ENCODE data around the gene ADCY9. TPM values are rescaled to one million over a fixed set of nuclear protein-coding genes. Genes with fewer than 3 reads are reported as not detected.

ADCY9 gene
- total RNA-seq, 1 experiment from 2014 or later, result 4.7 TPM

GRCh38 chr16:4056161-4057105 is 59.8 kb downstream of the ADCY9 start:
- Histone ChIP-seq H3K56ac (ENCODE audit: insufficient read length, low read depth, low read length) (no peak overlapping the region), H4K5ac (ENCODE audit: insufficient read length, low read depth, low read length) (no peak overlapping the region), H2AFZ (ENCODE audit: low read length) (no peak overlapping the region), H2BK20ac (ENCODE audit: low read depth, low read length, poor library complexity, severe bottlenecking) (no peak overlapping the region), H3K4me1 (ENCODE audit: insufficient read depth, low read length) (no peaks in the 10 kb centered on the region; the same call in 1 of the 2 replicates), H4K8ac (replicated peaks; ENCODE audit: insufficient read length, low read depth, low read length) (no peak overlapping the region), H2BK15ac (ENCODE audit: low read depth, low read length) (no peak overlapping the region), H2BK120ac (ENCODE audit: low read depth, low read length, poor library complexity, severe bottlenecking) (no peak overlapping the region), H3K79me1 (ENCODE audit: insufficient read depth, low read depth, low read length, poor library complexity, severe bottlenecking) (no peaks in the 10 kb centered on the region), H3K4ac (ENCODE audit: low read depth, low read length) (no peak overlapping the region), H4K20me1 (ENCODE audit: control insufficient read depth, insufficient read depth, insufficient read length) (no peaks in the 10 kb centered on the region), H3K79me2 (ENCODE audit: insufficient read depth, low read length) (no peaks in the 10 kb centered on the region), H3K23me2 (ENCODE audit: insufficient read length, low read depth, low read length, poor library complexity, severe bottlenecking) (no peaks in the 10 kb centered on the region), H2AK5ac (ENCODE audit: insufficient read length, low read length) (no peak overlapping the region), H3K4me2 (ENCODE audit: insufficient read depth, insufficient read length, low read length) (no peak overlapping the region), H2BK5ac (ENCODE audit: insufficient read length, low read length) (no peak overlapping the region), H4K91ac (ENCODE audit: insufficient read length, low read depth, low read length) (no peak overlapping the region), H3K14ac (ENCODE audit: insufficient read depth, low read length) (no peak overlapping the region), H3K23ac (ENCODE audit: insufficient read length, low read depth, low read length) (no peak overlapping the region), H3K9ac (ENCODE audit: extremely low read depth, insufficient read length, low read length) (no peak overlapping the region), H3K27ac (ENCODE audit: insufficient read length, low read depth, low read length) (no peak overlapping the region), H3T11ph (ENCODE audit: low read length) (no peak overlapping the region), H3K9me3 (ENCODE audit: control insufficient read depth, low read depth, low read length) (no peaks in the 10 kb centered on the region), H3K27me3 (ENCODE audit: insufficient read depth, low read length) (no peaks in the 10 kb centered on the region), H3K18ac (ENCODE audit: insufficient read length, low read depth, low read length) (no peak overlapping the region), H2BK12ac (ENCODE audit: insufficient read length, low read depth, low read length) (no peak overlapping the region)
- H3K4me1 Mint-ChIP-seq, result peaks cover 19 to 34% of the 10 kb centered on the region in 2 experiments
- peak overlapping the region in 1 of 3 experiments; percentile 88; a peak in 3 of 7 replicates for H3K27ac Mint-ChIP-seq
- no peak overlapping the region for H3K4me3 Mint-ChIP-seq
- DNase-seq, result no peak
- H3K36me3 Mint-ChIP-seq (ENCODE audit: insufficient read depth in 1 of 3, low read depth in 3 of 3), result peaks cover 0 to 8% (median 4%) of the 10 kb centered on the region in 3 experiments; a peak in 2 of 7 replicates
- no peaks in the 10 kb centered on the region for H3K27me3 Mint-ChIP-seq (ENCODE audit: low read depth)
- no CpG with 5 or more reads among the region's 16 CpGs for whole genome bisulfite sequencing (ENCODE audit: extremely low coverage, insufficient read length, low lambda C conversion rate)
- no peak for TF ChIP-seq CTCF (conservative IDR thresholded peaks at IDR 0.05)
- peaks cover 3 to 7% of the 10 kb centered on the region in 2 experiments; a peak in 3 of 5 replicates for H3K9me3 Mint-ChIP-seq

All from H9 (cell line).